Trophoblast cell (in vitro differentiated cells and primary cell): ENCODE measurements around the gene SORCS1.

ENCODE experiments used
- DNase-seq, 2 donors: peaks; one replicate each; pipeline ENCODE4 v3.0.0-alpha.2; 2016
- H2AFZ ChIP-seq: 2 replicates; pipeline ENCODE4 v1.6.1; 2013; ENCODE audit warnings: low read length, moderate library complexity, mild to moderate bottlenecking; ENCODE audit not compliant: insufficient read depth, poor library complexity
- H2AK5ac ChIP-seq: 2 replicates; pipeline ENCODE4 v1.6.1; 2013; ENCODE audit warnings: mild to moderate bottlenecking, low read length
- H2BK120ac ChIP-seq: 2 replicates; pipeline ENCODE4 v1.6.1; 2013; ENCODE audit warnings: low read length, mild to moderate bottlenecking, moderate library complexity; ENCODE audit not compliant: insufficient read depth, poor library complexity
- H2BK12ac ChIP-seq: 2 replicates; pipeline ENCODE4 v1.6.1; 2013; ENCODE audit warnings: mild to moderate bottlenecking, low read length, moderate library complexity
- H2BK5ac ChIP-seq: 2 replicates; pipeline ENCODE4 v1.6.1; 2013; ENCODE audit warnings: low read length, low read depth, moderate library complexity, mild to moderate bottlenecking; ENCODE audit not compliant: poor library complexity
- H3K14ac ChIP-seq: 2 replicates; pipeline ENCODE4 v1.6.1; 2013; ENCODE audit warnings: mild to moderate bottlenecking, low read length
- H3K18ac ChIP-seq: 2 replicates; pipeline ENCODE4 v1.6.1; 2013; ENCODE audit warnings: mild to moderate bottlenecking, low read length
- H3K23ac ChIP-seq: 2 replicates; pipeline ENCODE4 v1.6.1; 2013; ENCODE audit warnings: low read length
- H3K27ac ChIP-seq: 2 replicates; pipeline ENCODE4 v1.5.1; 2013; ENCODE audit warnings: low read depth, mild to moderate bottlenecking, inconsistent platforms, low read length, moderate library complexity
- H3K27me3 ChIP-seq: 2 replicates; pipeline ENCODE4 v1.6.1; 2013; ENCODE audit warnings: inconsistent platforms, mild to moderate bottlenecking, low read length, moderate library complexity; ENCODE audit not compliant: insufficient read depth
- H3K36me3 ChIP-seq, 2 experiments: 1 replicate in 1 of 2; 2 replicates in 1 of 2; pipeline ENCODE4 v1.6.1; 2013; ENCODE audit warnings: low read length in 2 of 2, mild to moderate bottlenecking in 2 of 2, moderate library complexity in 1 of 2; ENCODE audit not compliant: insufficient read depth in 2 of 2, control insufficient read depth in 1 of 2
- H3K4ac ChIP-seq: 2 replicates; pipeline ENCODE4 v1.6.1; 2013; ENCODE audit warnings: low read depth, mild to moderate bottlenecking, low read length, moderate library complexity
- H3K4me1 ChIP-seq, 2 experiments: 1 replicate in 1 of 2; 2 replicates in 1 of 2; pipeline ENCODE4 v1.6.1; 2013; ENCODE audit warnings: low read length in 2 of 2, mild to moderate bottlenecking in 2 of 2, moderate library complexity in 1 of 2; ENCODE audit not compliant: insufficient read depth in 2 of 2, control insufficient read depth in 1 of 2
- H3K4me2 ChIP-seq: 2 replicates; pipeline ENCODE4 v1.6.1; 2013; ENCODE audit warnings: inconsistent platforms, mild to moderate bottlenecking, low read length, moderate library complexity
- H3K4me3 ChIP-seq: 2 replicates; pipeline ENCODE4 v1.5.1; 2013; ENCODE audit warnings: mild to moderate bottlenecking, low read depth, low read length, inconsistent platforms
- H3K79me1 ChIP-seq: one replicate; pipeline ENCODE4 v1.6.1; 2013; ENCODE audit warnings: low read length
- H3K79me2 ChIP-seq: 2 replicates; pipeline ENCODE4 v1.6.1; 2013; ENCODE audit warnings: low read length, mild to moderate bottlenecking; ENCODE audit not compliant: control insufficient read depth, insufficient read depth, poor library complexity
- H3K9ac ChIP-seq: 2 replicates; pipeline ENCODE4 v1.6.1; 2013; ENCODE audit warnings: mild to moderate bottlenecking, low read length
- H3K9me3 ChIP-seq: 2 replicates; pipeline ENCODE4 v1.6.1; 2013; ENCODE audit warnings: low read depth, mild to moderate bottlenecking, control low read depth, inconsistent platforms, low read length; ENCODE audit not compliant: insufficient read depth
- H4K12ac ChIP-seq: 2 replicates; pipeline ENCODE4 v1.6.1; 2013; ENCODE audit warnings: low read depth, mild to moderate bottlenecking, low read length, moderate library complexity
- H4K8ac ChIP-seq: 2 replicates; pipeline ENCODE4 v1.6.1; 2013; ENCODE audit warnings: low read depth, mild to moderate bottlenecking, low read length, moderate library complexity
- H4K91ac ChIP-seq: one replicate; pipeline ENCODE4 v1.6.1; 2013; ENCODE audit warnings: low read depth, mild to moderate bottlenecking, low read length, moderate library complexity
- WGBS: extraction: QIAGEN DNeasy Blood & Tissue Kit; methylation state at CpG from one replicate; pipeline ENCODE4 v1.1.7; 2013; ENCODE audit warnings: missing lambda C conversion rate; ENCODE audit not compliant: insufficient read length, insufficient coverage; ENCODE audit errors: extremely low coverage; 5-methylcytosine and 5-hydroxymethylcytosine counted together

Gene SORCS1

DNA sequence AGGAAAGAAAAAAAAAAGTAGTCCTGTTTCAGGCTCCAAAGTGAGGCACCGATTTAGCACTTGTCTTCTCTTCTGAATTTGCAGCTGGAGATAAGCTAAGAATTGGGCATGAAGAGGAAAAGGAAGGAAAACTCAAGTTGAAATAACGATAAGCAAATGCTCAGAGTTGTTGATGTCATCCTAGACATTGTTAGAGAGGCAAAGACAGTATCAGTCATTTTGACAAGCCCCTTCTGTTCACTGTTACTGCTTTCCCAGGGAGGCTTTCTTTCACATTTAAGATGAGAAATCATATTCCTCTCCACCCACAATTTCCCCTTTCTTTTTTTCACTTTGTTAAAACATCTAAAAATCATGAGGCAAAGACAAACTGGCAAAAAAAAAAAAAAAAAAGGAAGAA is 41.8 kb downstream of the SORCS1 start:
- H3K27me3 ChIP-seq, result no peaks in the 10 kb centered on the region
- no peak overlapping the region for H3K27ac ChIP-seq
- DNase-seq, result no peak
- no peak overlapping the region for H3K18ac ChIP-seq
- H3K4me1 ChIP-seq, result no peaks in the 10 kb centered on the region
- no peak overlapping the region for H3K4ac ChIP-seq
- no peaks in the 10 kb centered on the region for H3K36me3 ChIP-seq
- no peak overlapping the region for H2BK5ac ChIP-seq
- no peak overlapping the region for H2BK12ac ChIP-seq
- H2BK120ac ChIP-seq, result no peak overlapping the region
- no peak overlapping the region for H3K4me3 ChIP-seq
- no peak overlapping the region for H3K14ac ChIP-seq
- H3K9me3 ChIP-seq, result no peaks in the 10 kb centered on the region
- H4K12ac ChIP-seq, result no peak overlapping the region
- WGBS, result no CpG with 5 or more reads among the region's 2 CpGs
- no peak overlapping the region for H3K4me2 ChIP-seq
- H4K91ac ChIP-seq, result no peak overlapping the region
- no peaks in the 10 kb centered on the region for H3K79me1 ChIP-seq
- no peak overlapping the region for H4K8ac ChIP-seq
- H2AK5ac ChIP-seq, result no peak overlapping the region
- no peak overlapping the region for H3K23ac ChIP-seq
- no peak overlapping the region for H3K9ac ChIP-seq
- no peak overlapping the region for H2AFZ ChIP-seq
- H3K79me2 ChIP-seq, result no peaks in the 10 kb centered on the region

DNA sequence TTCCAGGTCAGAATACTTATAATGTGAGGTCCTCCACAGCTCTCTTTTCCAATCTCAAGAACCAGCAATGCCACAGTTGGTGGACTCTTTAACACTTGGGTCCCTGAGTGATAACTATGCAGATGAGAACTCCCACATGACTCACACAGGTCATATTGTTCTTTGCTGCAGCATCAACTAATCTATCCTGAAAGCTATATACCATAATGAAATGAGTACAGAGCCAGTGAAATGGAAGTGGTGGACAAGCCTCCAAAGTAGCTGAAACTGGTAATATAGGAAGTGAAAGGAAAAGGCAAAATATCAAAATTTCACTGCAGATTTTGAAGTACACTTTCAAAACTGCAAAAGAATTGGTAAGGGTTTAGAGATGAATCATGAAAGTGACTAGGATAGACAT is 45.6 kb downstream of the SORCS1 start:
- Histone ChIP-seq H3K23ac (no peak overlapping the region), H3K9ac (no peak overlapping the region), H3K4me3 (no peak overlapping the region), H3K4me1 (no peaks in the 10 kb centered on the region), H3K9me3 (no peaks in the 10 kb centered on the region), H3K27me3 (no peaks in the 10 kb centered on the region), H2BK12ac (no peak overlapping the region), H3K79me2 (no peaks in the 10 kb centered on the region), H3K14ac (no peak overlapping the region), H3K4me2 (no peak overlapping the region), H2BK5ac (no peak overlapping the region), H4K12ac (no peak overlapping the region), H4K8ac (no peak overlapping the region), H2AK5ac (no peak overlapping the region), H2AFZ (no peak overlapping the region), H3K27ac (no peak overlapping the region), H2BK120ac (no peak overlapping the region), H3K18ac (no peak overlapping the region), H3K36me3 (no peaks in the 10 kb centered on the region), H3K79me1 (no peaks in the 10 kb centered on the region), H3K4ac (no peak overlapping the region), H4K91ac (no peak overlapping the region)
- DNase-seq, result no peak

DNA sequence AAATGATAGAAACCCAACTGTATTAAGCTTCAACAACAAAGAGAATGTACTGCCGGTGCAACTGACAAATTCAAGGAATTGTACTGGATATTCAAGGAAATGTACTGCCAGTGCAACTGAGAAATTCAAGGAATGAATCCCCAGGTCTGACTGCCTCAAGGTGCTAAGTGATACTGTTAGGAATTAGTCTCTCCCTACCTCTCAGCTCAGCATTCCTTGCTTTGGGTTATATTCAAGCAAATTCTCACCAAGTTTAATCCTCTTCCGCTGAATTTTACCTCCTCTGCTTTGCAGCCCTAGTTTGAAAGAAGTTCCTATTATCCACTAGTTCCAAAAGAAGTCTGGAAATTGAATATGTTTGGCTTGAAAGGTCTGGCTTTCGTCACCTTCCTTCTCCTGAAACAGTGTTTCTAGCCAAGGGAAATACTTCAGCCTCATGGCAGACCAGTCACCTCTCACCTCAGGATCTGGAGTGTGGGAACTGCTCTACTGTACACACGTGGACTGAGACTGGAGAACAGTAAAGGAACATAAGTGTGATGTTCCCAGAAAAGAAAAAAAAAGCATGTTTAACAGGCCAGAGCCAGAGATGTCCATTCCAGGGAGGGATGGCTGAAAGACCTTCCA is 60.4 kb downstream of the SORCS1 start:
- H3K36me3 ChIP-seq, result no peaks in the 10 kb centered on the region
- WGBS, result no CpG with 5 or more reads among the region's 4 CpGs

DNA sequence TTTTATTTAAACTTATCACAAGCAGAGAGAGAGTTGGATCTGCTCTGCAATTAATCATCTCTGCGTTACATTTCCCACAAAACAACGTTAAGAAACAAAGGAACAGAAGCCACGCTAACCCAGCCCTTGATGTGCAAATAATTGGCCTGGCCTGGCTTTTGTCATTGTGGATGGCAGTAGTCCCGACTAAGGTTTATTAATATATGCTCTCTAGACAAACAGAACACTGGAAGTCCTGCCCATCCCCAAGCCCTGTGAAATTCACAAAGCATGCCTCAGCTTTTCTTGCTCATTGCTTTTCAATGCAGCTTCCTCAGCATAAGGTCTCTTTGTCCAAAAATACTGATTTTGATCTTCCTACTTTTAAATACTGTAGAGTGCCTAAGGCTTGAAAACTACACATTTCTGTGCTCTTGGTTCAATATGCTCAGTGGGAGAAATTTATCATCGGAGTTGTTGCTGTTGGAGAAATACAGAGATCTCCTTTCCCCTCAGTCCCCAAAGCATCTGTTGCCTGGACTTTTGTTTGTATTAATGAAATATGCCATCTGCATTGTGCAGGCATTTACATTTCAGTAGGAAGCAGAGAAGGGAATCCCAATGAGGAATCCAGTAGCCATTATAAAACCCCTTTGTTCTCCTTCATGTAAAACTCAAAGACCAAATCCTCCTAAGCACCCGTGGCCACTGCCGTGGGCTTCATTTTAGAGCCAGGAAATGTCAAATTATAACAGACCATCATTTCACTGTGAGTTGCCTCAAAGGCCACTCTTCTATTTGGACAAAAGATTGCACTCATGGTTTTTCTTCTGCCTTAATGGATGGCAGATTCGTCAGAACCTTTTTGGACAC is 61.1 kb downstream of the SORCS1 start:
- WGBS, result no CpG with 5 or more reads among the region's 8 CpGs
- Histone ChIP-seq H3K27ac (peak overlapping the region; percentile 99), H2AK5ac (no peak overlapping the region)

More for the DNA sequence above, 60.4 kb downstream of the SORCS1 start:
- no peak overlapping the region for H3K4me3 ChIP-seq
- H4K91ac ChIP-seq, result no peak overlapping the region
- H3K79me1 ChIP-seq, result peaks cover 22% of the 10 kb centered on the region
- peaks cover 3% of the 10 kb centered on the region for H3K9me3 ChIP-seq
- no peak overlapping the region for H3K4ac ChIP-seq
- H3K23ac ChIP-seq, result no peak overlapping the region
- H2AFZ ChIP-seq, result no peak overlapping the region
- H3K27ac ChIP-seq, result peak overlapping the region; percentile 99
- no peak overlapping the region for H3K18ac ChIP-seq
- H4K12ac ChIP-seq, result no peak overlapping the region
- peak overlapping the region; percentile 92 for H2BK120ac ChIP-seq
- H2BK5ac ChIP-seq, result peak overlapping the region; percentile 89
- DNase-seq, result no peak
- H4K8ac ChIP-seq, result no peak overlapping the region
- H3K79me2 ChIP-seq, result peaks cover 1% of the 10 kb centered on the region
- H3K9ac ChIP-seq, result no peak overlapping the region
- no peak overlapping the region for H2AK5ac ChIP-seq
- H3K27me3 ChIP-seq, result no peaks in the 10 kb centered on the region
- H2BK12ac ChIP-seq, result no peak overlapping the region
- peak overlapping the region; percentile 17 for H3K14ac ChIP-seq
- peaks cover 11% of the 10 kb centered on the region in 2 experiments for H3K4me1 ChIP-seq
- H3K4me2 ChIP-seq, result peak overlapping the region; percentile 49

More for the DNA sequence above, 61.1 kb downstream of the SORCS1 start:
- no peaks in the 10 kb centered on the region for H3K9me3 ChIP-seq
- H3K79me1 ChIP-seq, result peaks cover 22% of the 10 kb centered on the region
- H2BK5ac ChIP-seq, result peak overlapping the region; percentile 89
- no peak overlapping the region for H2AFZ ChIP-seq
- H3K18ac ChIP-seq, result peak overlapping the region; percentile 33
- peak overlapping the region; percentile 61 for H4K8ac ChIP-seq
- peak overlapping the region; percentile 49 for H3K4me2 ChIP-seq
- no peak overlapping the region for H4K12ac ChIP-seq
- H3K4me3 ChIP-seq, result no peak overlapping the region
- H2BK120ac ChIP-seq, result peak overlapping the region; percentile 92
- H3K4ac ChIP-seq, result peak overlapping the region; percentile 70
- peak overlapping the region; percentile 17 for H3K14ac ChIP-seq
- H3K23ac ChIP-seq, result no peak overlapping the region
- peaks cover 1% of the 10 kb centered on the region for H3K79me2 ChIP-seq
- no peak for DNase-seq
- peaks cover 11% of the 10 kb centered on the region in 2 experiments for H3K4me1 ChIP-seq
- no peak overlapping the region for H3K9ac ChIP-seq
- H4K91ac ChIP-seq, result peak overlapping the region; percentile 85
- no peaks in the 10 kb centered on the region for H3K36me3 ChIP-seq
- no peaks in the 10 kb centered on the region for H3K27me3 ChIP-seq
- H2BK12ac ChIP-seq, result peak overlapping the region; percentile 73
